ENCODE results near the gene CC2D2A. TPM values are rescaled to one million over a fixed set of nuclear protein-coding genes. Genes with fewer than 3 reads are reported as not detected.

The CC2D2A gene
- total RNA-seq, 1 experiment from 2014 or later, result 13.0 TPM

GRCh38 chr4:15451866-15452765, 17.6 kb upstream of the CC2D2A start:
- no peaks in the 10 kb centered on the region for H3K9me2 ChIP-seq (ENCODE audit: insufficient read depth)
- ATAC-seq, result peak; percentile 86
- POLR2A ChIA-PET, result no interaction called here
- H3K79me2 ChIP-seq (ENCODE audit: insufficient read depth, low read length), result no peaks in the 10 kb centered on the region
- H3K4me3 ChIP-seq (replicated peaks in 1 of 2; ENCODE audit: low read depth in 1 of 2, low read length in 2 of 2), result no peak overlapping the region
- H4K20me1 ChIP-seq (ENCODE audit: insufficient read depth), result no peaks in the 10 kb centered on the region
- no peak overlapping the region for H3K27ac ChIP-seq (ENCODE audit: low read depth, low read length)
- peak overlapping the region; percentile 25 for H3K4me2 ChIP-seq (ENCODE audit: low read length)
- RAD21 ChIA-PET (ENCODE audit: low non-redundant PET in 1 of 2, low total read pairs in 2 of 2, uncharacterized antibody in 2 of 2, unreplicated experiment in 2 of 2), result no interaction called here
- H3K9ac ChIP-seq (ENCODE audit: low read length), result no peak overlapping the region
- BruUV-seq (replicated peaks), result no TSS peak
- no peaks in the 10 kb centered on the region for H3K27me3 ChIP-seq (ENCODE audit: insufficient read depth, low read length)
- no peak overlapping the region for H2AFZ ChIP-seq (ENCODE audit: low read depth, low read length, poor library complexity, severe bottlenecking)
- TF ChIP-seq ZFX (IDR thresholded peaks at IDR 0.05), result no peak
- no peak for TF ChIP-seq ELF1 (IDR thresholded peaks at IDR 0.05; ENCODE audit: borderline replicate concordance, low read depth)
- 0 out of 2 replicates have a peak, but pooled peaks have one; percentile 18 for TF ChIP-seq FOSL1 (IDR thresholded peaks at IDR 0.05; ENCODE audit: low read depth)
- TF ChIP-seq TCF7L2 (IDR thresholded peaks at IDR 0.05; ENCODE audit: borderline replicate concordance, extremely low read depth, insufficient read depth, insufficient read length), result peak; percentile 28
- intact Hi-C loops (cut with micrococcal nuclease), result no loop called here
- peaks cover 10 to 16% of the 10 kb centered on the region in 2 experiments for H3K4me1 ChIP-seq (ENCODE audit: control insufficient read depth in 1 of 2, insufficient read depth in 2 of 2, low read length in 2 of 2)
- no peak for DNase-seq (ENCODE audit: low read depth, low spot score)
- H3K9me3 ChIP-seq (ENCODE audit: control insufficient read depth in 1 of 2, insufficient read depth in 1 of 2, low read depth in 1 of 2, low read length in 2 of 2), result no peaks in the 10 kb centered on the region
- no peaks in the 10 kb centered on the region for H3K36me3 ChIP-seq (ENCODE audit: control insufficient read depth in 1 of 2, insufficient read depth in 2 of 2, low read length in 2 of 2)
- CTCF ChIA-PET, result no interaction called here

- Histone ChIP-seq H4K20me1 (ENCODE audit: insufficient read depth) (no peaks in the 10 kb centered on the region), H3K9me3 (ENCODE audit: control insufficient read depth in 1 of 2, insufficient read depth in 1 of 2, low read depth in 1 of 2, low read length in 2 of 2) (no peaks in the 10 kb centered on the region), H3K9ac (ENCODE audit: low read length) (no peak overlapping the region), H3K27me3 (ENCODE audit: insufficient read depth, low read length) (peaks cover 10% of the 10 kb centered on the region; the same call in 1 of the 2 replicates), H3K4me2 (ENCODE audit: low read length) (no peak overlapping the region), H3K9me2 (ENCODE audit: insufficient read depth) (no peaks in the 10 kb centered on the region), H3K27ac (ENCODE audit: low read depth, low read length) (no peak overlapping the region), H3K79me2 (ENCODE audit: insufficient read depth, low read length) (no peaks in the 10 kb centered on the region), H3K4me3 (replicated peaks in 1 of 2; ENCODE audit: low read depth in 1 of 2, low read length in 2 of 2) (no peak overlapping the region), H3K36me3 (ENCODE audit: control insufficient read depth in 1 of 2, insufficient read depth in 2 of 2, low read length in 2 of 2) (no peaks in the 10 kb centered on the region), H3K4me1 (ENCODE audit: control insufficient read depth in 1 of 2, insufficient read depth in 2 of 2, low read length in 2 of 2) (peaks cover 10 to 16% of the 10 kb centered on the region in 2 experiments), H2AFZ (ENCODE audit: low read depth, low read length, poor library complexity, severe bottlenecking) (no peak overlapping the region)
- no peak for ATAC-seq
- no TSS peak for BruUV-seq (replicated peaks)
- CTCF ChIA-PET, result interaction anchor here (0.9 kb wide), 1 partner anchor 59 kb away, joined by 3 read pairs; no protein-coding TSS in a partner anchor
- RAD21 ChIA-PET (ENCODE audit: low non-redundant PET in 1 of 2, low total read pairs in 2 of 2, uncharacterized antibody in 2 of 2, unreplicated experiment in 2 of 2), result no interaction called here
- no peak for TF ChIP-seq EZH2phosphoT487 (IDR thresholded peaks at IDR 0.05; ENCODE audit: borderline replicate concordance)
- TF ChIP-seq RAD21 (IDR thresholded peaks at IDR 0.05; ENCODE audit: low read depth), result no peak
- TF ChIP-seq ZFX (IDR thresholded peaks at IDR 0.05), result no peak
- TF ChIP-seq CEBPB (IDR thresholded peaks at IDR 0.05; ENCODE audit: low read depth), result no peak
- no peak for TF ChIP-seq ELF1 (IDR thresholded peaks at IDR 0.05; ENCODE audit: borderline replicate concordance, low read depth)
- no peak for TF ChIP-seq TCF7L2 (IDR thresholded peaks at IDR 0.05; ENCODE audit: borderline replicate concordance, extremely low read depth, insufficient read depth, insufficient read length)
- TF ChIP-seq FOSL1 (IDR thresholded peaks at IDR 0.05; ENCODE audit: low read depth), result no peak
- TF ChIP-seq REST (IDR thresholded peaks at IDR 0.05; ENCODE audit: low read depth), result no peak
- TF ChIP-seq SIN3A (IDR thresholded peaks at IDR 0.05; ENCODE audit: low read depth), result no peak
- TF ChIP-seq POLR2AphosphoS5 (IDR thresholded peaks at IDR 0.05; ENCODE audit: low read depth, low read length), result no peak
- intact Hi-C loops (cut with micrococcal nuclease), result no loop called here
- DNase-seq (ENCODE audit: low read depth, low spot score), result no peak
- POLR2A ChIA-PET, result no interaction called here
These were observed 14.4 kb upstream of the CC2D2A start for GRCh38 chr4:15455290-15455689.
